ENCODE measurements around the gene SOX9.

The SOX9 gene

DNA sequence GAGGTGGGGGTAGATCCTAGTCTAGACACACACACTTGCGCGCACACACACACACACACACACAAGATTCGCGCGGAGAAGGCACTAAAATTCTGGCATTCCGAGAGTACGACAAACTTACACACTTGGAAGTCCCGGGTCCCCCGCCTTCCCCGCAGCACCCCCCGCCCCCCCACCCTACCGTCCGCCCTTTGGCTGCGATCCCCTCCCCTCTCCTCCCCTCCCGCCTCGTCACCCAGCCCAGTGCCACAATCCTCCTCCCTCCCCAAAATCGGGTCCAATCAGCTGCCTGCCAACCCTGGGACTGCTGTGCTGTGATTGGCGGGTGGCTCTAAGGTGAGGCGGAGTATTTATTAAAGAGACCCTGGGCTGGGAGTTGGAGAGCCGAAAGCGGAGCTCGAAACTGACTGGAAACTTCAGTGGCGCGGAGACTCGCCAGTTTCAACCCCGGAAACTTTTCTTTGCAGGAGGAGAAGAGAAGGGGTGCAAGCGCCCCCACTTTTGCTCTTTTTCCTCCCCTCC is at the start of gene SOX9:
TSS of gene SOX9 (plus strand) at position 379 of the 522 bp plus-strand sequence. CDS start 372 bp downstream, outside the sequence.
- peak; percentile 95 for DNase-seq (ENCODE audit: low spot score)

DNA sequence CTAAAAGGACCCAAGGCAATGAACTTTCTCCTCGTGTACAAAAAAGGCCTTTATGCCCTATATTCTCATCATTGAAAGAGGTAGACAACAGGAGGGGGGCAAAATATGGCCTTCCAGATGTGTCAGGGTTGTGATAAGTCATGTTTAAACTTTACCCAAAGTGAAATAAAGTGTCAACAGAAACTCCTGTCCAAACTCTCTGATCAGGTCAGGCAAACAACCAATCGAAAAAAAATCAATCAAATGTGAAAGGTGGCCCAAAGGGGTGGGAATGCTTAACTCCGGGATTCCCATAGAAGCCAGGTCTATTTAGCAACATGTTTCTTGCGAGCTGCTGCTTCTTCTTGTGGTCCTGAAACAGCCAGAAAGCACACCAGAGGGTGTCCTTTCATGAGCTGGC is 49.5 kb upstream of the SOX9 start:
- DNase-seq (ENCODE audit: low spot score) = no peak

DNA sequence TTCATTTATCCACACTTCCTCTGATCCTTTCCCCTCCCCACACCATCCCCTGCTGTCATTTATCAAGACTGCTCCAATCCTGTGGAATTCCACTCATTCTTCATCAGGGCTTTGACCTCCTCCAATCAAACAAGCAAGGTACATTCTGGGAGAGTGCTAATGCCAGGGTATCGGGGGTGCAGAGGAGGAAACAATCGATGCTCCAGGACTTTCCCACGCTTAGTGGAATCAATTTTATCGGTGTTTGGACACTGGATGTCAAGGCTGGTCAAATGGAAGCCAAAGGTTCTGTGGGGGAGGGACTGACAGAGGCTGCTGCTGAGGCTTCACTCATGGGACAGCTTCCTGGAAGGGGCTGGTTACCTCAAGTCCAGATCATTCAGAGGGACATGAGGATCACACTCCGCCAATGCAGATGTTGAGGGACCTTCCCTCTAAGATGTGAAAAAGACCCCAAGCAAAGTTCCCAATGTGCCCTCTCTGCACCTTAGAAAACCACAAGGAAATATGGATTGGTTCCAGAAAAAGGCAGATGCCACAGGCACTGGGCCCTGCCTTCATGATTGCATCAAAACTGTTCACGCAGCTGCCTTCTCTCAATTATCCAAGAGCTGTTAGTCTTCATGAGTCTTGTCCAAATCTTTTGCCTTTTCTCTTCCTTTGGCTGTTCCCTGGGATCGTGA is 44.7 kb upstream of the SOX9 start:
- DNase-seq (ENCODE audit: low spot score) = no peak

DNA sequence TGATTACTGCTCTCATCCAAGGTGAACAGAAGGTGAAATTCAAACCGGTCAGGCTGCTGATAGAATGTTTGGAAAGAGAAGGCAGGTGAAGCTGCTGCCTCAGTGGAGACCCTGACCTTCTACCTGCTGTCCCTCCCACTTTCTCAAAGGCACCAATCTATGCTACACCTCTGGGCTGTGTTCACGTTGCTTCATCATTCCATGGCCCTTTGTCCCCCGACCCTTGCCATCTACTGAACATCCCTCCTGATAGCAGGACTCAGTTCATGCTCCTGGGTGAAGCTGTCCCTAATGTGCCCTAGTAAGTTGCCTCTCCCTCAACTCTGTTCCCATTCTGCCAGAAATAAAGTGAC is 44.2 kb upstream of the SOX9 start:
- no peak for DNase-seq (ENCODE audit: low spot score)

DNA sequence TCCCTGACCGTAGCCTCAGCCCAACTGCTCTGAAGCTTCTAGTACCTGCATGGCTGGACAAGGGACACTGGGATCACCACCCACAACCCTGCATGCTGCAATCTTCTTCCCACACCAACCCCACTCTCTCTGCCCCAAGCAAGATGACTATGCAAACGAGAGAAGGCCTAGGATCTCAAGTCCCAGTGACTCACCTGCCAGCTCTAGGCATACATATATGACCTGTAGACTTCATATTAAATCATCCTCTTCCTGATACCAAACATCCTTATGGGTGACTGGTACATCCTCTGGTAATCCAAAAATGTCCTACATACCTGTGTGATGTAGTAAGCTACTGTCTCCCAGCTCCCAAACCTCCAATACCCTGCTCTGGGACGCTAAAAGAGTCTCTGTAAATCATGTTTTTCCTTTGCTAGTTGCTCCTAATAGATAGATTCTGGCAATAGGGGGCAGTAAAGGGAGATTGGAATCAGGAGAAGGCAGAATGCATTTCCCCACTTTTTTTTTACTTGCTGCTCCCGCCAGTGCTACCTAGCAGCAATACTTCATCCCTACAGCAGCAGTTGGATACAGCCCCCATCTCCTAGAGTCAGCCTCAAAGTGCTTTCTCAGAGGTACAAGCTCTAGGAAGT is 43.4 kb upstream of the SOX9 start:
- DNase-seq (ENCODE audit: low spot score) = no peak

DNA sequence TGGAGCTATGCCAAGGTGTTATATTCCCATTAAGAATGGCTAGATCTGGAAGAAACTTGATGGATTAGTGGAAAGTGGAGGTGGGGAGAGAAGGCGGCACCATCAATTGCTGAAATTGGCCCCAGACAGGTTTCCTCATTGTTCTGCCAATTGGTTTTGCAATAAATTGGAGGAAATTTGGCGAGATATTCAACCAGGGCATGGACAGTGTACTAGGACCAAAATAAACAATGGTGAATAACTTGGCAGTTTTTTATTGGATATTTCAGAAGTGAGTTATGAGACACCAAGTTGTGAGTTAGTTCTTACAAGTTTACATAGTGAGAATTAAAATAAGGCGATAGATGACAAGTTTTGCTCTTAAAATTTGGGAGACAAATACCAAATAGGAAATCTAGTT is 41.1 kb upstream of the SOX9 start:
- no peak for DNase-seq (ENCODE audit: low spot score)

DNA sequence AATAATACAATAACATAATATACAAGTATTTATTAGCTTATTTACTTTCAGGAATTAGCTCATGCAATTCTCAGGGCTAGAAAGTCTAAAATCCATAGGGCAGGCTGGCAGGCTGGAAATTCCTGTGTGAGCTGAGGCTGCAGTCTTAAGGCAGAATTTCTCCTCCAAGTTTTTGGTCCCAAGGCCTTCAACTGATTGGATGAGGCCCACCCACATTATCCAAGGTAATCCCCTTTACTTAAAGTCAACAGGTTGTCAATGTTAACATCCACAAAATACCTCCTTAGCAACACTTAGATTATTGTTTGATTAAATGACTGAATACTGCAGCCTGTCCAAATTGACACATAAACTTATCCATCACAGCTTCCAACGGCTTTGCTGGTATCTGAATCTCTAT is 32.9 kb upstream of the SOX9 start:
- DNase-seq (ENCODE audit: low spot score) = no peak

DNA sequence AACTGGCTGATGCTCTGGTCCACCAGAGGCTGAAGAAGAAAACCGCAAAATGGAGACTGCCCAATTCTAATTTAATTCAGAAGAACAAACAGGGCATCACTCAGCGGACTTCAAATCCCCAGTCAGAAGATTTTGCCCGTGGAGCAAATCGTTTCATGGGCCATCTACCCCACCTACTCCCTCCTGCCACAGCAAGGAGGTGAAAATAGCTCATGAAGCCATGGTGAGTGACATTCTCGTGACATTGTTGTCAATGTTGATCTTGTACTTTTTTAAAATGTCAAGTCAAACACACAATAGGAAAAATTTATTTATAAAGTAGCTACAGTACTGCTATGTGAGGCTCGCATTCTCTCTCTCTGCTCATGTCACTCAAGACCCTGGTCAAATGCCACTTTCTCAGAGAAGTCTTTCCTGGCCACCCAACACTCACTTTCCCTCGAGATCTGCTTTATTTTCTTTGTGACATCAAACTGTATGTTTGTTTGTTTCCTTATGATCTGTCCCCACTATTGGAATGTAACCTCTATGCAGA is 31.3 kb upstream of the SOX9 start:
- DNase-seq (ENCODE audit: low spot score) = no peak

DNA sequence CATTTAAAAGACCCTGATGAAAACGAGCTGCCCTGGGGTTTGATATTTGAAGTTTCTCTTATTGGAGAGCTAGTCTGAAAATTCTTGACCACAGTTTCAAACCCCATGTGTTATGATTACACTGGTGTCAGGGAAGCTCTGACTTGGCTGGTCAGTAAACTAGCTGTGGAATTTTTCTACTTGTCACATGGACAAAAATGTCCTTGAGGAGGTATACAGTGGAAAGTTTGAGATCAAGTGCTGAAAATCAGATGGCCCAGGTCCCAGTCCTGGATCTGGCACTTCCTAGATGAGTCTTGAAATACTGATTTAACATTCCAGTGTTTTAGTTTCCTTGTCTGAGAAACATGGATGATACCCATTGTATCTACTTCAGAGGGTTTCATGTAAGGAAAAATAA is 30.7 kb upstream of the SOX9 start:
- peak; percentile 23 for DNase-seq (ENCODE audit: low spot score)

DNA sequence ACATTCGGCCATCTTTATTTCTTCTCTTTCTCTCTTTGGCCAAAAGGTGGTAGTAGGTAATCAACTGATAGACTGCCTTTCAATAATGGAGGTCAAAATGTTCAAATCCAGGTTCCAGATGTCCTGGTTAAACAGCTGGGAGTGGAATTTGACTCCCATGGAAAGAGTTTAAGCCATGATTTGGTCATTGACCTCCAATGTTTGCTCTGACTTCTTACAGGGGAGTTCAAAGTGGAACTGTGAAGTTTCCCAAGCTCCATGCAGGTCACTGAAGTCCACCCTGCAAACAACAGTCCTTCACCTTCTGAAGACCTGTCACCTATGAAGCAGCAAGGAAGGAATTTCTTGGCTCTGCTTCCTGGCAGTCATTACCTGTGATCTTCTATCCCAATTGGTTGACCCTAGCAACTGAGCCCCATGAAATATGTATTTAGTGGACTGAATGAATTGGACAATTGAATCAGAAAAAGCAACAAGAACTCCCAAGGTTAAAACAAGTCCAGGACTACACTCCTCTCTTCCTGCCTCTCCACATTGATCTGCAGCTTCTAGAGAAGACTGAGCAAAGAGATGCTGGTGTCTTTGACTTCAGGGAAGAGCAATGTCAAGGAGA is 28.0 kb upstream of the SOX9 start:
- no peak for DNase-seq (ENCODE audit: low spot score)

DNA sequence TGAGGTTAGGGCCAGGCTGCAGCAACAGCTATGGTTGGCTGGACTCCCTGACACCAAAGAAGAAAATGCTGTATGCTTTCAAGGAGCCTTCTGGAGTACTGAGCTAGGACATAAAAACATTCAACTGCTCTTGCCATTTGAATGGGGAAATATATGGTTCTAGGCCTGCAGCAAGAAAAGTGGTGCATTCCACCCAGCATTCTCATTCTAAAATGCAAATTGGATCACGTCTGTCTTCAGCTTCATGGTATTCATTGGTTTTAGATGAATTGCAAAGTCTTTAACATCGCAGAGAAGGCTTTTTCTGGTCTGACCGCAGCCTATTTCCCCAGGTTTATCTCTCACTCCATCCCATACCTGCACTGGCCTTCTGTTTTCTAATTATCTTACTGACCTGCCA is 27.1 kb upstream of the SOX9 start:
- no peak for DNase-seq (ENCODE audit: low spot score)

DNA sequence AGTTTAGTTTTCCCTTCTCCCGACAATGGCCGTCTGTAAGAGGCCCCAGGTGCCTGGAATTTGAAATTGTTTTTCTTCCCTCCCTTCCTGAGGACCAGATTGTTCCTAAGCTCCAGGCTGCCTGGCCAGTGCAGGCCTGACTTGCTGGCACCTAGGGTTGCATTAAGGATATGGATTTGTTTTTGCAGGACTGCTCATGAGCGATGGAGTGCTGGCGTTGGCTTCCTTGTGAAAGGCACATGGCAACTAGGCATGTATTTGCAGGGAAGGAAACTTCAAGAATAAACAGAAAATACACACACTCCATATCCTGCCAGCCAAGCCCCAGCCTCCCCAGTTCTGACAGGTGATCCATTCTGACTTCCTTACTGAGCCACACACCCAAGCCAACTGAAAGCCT is 25.5 kb upstream of the SOX9 start:
- no peak for DNase-seq (ENCODE audit: low spot score)

DNA sequence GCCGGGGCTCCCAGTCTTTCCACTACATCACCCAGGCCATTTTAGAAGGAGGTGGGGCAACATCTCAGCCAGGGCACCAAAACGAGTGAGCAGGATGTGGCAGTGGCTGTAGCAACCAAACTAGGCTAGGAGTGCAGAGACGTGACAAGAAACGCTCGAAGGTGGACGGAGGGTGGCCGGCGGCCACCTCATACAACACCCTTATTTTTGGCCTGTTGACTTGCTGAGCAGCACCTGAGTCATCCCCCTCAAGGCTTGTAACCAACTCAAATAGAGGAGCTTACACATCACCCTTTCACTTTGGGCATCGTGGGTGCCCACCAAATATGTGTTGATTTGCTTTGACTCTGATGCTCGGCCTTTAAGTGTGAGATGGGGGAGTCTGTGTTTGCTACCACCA is 23.7 kb upstream of the SOX9 start:
- no peak for DNase-seq (ENCODE audit: low spot score)

DNA sequence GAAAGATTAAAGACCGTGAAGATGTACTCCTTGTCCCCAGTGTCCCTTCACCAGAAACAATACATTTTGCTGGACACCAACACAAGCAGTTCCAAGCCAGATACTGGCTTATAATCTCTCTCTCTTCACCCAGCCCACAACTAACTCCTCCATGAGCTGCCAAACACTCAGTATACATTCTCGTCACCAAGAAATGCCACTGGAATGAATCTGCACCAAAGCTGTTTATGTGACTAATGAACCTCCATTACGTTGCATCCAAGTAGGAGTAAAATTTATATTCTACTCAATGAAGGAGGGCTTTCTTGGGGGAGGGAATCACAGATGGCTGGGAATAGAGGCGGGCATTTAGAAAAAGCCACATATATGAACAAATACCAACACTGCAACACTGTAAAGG is 20.9 kb upstream of the SOX9 start:
- DNase-seq (ENCODE audit: low spot score) = no peak

DNA sequence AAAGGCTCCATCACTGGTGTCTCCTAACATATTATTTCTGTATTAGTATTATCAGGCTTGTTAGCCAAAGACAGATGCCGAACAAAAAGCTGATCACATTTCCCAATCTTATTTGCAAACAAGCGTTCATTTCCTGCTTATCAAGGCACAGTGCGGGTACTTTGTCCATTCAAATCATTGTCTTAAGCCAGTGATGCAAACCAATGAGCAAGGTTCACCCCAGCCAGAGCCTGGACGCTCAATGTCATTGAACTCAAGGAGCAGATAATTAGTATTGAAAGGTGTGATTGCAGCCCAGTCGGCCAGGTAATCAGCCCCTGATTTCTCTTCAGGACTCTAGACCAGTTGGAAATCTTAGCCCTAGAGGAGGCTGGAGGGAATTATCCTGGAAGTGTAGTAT is 20.4 kb upstream of the SOX9 start:
- DNase-seq (ENCODE audit: low spot score) = no peak

DNA sequence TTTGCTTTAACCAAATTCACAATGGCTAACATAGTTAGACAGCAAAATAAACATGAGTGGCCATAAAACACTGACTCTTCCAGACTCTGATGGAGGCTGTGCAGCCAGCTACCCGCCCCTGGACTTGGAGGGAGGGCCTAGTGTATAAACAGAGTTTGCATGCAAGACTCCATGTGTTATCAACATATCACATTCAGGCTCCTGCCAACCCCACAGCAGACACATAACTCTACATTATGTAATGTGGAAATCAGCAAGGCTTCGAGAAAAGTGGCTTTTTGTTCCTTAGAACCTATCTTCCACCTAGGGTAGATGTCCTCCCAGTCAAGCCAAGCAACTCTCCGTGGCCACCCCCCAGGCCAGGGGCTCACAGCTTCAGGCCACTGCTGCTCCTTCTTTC is 19.3 kb upstream of the SOX9 start:
- peak; percentile 38 for DNase-seq (ENCODE audit: low spot score)

DNA sequence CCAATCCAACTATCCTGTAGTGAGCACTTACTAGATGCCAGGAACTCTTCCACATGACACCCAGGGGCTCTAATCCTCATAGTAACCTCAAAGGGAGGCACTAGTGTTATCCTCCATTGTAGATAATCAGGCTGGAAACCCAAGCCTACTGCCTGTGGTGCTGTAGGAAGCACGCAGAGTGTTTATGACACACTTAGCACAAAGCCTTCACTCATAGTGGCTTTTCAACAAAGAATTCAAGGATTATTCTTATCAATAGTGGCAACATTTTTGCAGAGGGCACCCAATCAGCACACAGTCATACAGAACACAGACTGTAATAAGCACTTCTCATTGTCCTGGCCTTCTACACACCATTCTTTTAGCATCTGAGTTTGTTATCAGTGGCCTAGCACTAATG is 18.5 kb upstream of the SOX9 start:
- DNase-seq (ENCODE audit: low spot score) = no peak

DNA sequence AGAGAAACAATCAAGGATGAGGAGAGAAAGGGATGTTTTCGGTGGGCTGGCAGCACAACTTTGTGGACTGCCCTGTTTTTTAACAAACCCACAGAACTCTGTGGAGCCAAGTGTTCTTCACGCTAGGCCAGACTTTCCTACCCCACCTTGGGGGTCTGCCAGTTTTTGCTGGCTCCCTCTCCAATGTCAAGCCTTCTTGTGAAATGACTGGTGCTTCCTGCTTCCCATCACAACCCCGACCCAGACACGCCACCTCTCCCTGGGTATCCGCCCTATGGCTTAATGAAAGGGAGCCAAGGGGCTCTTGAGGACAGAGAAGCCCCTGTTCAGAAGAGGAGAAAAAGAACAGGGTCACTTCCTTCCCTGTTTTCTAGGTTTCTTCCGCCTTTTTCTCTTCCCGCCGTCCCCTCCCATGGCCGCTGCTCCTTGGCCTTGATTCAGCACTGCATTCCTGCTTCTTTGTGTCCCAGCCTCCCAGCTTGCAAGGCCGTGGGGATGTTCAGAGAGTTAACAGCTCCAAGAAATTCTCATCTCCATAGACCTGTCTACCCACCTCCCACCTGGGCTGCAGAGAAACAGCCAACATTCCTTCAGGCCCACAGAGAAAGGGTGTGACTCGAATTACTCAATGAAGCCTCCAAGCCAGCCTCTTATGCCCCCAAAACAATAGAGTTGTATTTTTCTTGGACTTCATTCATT is 16.5 kb upstream of the SOX9 start:
- peak; percentile 37 for DNase-seq (ENCODE audit: low spot score)

DNA sequence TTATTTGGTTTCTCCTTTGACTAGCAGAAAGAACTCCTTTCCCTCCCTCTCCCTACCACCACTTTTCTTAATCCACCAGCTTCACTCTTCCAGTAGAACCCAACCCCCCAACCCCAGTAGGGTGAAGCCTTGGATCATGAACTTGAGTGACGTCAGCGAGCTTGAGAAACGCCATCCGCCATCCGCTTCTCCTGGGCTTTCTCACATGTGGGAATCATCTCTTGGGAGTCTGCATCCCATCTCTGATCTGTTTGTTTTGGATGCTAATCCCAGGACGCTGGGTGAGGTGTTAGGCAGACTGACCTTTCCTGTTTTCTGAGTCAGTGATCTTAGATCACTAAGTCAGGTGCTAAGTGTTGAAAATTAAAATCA is 16.0 kb upstream of the SOX9 start:
- DNase-seq (ENCODE audit: low spot score) = no peak

DNA sequence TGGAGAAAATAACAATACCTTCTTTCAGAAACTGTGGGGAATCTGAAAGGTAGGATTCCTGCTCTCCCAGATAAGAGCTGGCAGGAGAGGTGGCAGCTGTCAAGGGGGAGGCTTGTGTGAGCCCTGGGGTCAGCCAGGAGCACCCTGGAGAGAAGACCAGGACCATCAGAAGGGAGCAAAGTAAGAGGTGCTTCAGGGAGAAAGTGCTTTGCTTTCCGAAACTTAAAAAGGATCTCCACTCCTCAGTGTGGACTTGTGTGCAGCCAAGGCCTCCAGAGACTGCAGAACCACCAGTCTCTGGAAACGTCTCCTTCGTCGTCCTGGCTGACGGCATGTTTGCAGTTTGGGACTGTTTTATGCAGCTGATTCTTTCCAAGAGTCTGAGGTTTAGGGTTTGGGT is 13.7 kb upstream of the SOX9 start:
- DNase-seq (ENCODE audit: low spot score) = no peak

DNA sequence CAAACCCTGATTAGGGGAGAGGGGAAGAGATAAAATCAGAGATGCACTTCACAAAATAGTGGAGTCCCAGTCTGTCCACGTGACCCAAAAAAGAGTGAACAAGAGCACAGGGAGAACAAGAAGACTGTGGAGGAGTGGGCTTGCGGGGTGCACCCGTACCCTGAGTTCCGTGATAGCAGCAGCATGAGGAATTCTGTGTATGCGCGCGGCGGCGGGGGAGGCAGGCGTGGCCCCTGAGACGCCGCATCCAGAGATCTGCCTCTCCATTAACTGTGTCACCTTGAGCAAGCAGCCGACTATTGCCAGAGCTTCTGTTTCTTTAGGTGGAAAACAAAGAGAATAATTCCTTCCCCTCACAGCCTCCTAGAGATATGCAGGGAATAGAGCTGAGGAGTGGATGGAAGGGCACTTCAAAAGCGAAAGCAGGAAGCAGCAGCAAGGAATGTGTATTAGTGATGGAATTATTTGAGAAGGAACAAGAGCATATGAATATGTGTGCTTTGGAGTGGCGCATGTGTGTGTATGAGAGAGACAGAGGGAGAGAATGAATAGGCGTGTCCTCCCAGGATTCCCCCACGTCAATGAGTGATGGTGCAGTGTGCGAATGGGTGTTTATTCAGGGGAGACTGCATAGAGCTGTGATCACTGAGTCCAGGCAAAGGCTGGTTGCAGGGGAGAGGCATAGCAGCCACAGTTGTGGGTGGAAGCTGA is 10.4 kb upstream of the SOX9 start:
- DNase-seq (ENCODE audit: low spot score) = no peak

DNA sequence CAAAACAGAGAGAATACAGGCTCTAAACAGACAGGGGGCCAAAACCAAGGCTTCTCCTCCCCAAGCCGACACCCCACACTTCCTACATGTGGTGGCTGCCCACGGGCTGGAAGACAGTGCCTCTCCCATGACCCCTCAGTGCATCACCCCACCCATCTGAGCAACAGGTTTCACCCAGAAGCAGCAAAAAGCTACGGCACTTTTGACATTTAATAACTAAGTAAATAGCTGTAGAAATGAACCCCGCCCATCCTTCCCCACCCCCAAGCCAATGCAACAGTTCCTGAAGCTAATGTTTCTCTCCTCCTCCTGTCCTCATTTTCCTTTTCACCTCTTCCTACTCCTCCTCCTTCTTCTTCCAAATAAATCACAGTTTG is 9.9 kb upstream of the SOX9 start:
- no peak for DNase-seq (ENCODE audit: low spot score)
